Measurements from ENCODE around the gene SDCBP2.

The SDCBP2 gene

DNA sequence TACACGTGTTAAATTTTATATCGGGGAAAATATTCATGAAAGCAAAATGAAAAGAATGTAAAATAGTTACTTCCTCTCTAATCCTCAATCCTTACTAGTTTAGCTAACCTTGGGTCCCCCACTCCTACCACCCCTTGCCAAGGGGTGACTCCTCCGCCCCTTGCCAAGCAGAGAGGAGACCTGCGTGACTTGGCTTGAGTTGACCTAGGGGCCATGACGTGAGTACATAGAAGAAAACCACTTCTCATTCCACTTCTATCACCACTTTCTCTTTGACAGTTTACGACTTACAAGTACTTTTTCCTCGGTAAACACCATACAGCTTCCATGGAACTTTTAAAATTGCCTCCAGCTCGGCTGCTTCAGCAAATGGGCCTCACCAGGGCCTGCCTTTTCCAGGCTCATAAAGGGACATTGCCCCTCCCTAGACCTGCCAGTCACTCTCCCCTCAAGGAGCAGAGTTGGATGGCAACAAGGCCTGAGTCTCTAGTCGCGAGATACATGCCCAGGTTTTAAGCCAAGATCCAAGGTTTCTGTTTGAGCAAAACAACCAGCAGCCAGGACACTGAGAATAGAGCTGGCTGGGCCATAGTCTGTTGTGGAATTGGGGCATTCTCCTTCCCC lies 29.9 kb downstream of the SDCBP2 start:
- H3K4me3 ChIP-seq (ENCODE audit: low read depth, low read length), result no peak overlapping the region

DNA sequence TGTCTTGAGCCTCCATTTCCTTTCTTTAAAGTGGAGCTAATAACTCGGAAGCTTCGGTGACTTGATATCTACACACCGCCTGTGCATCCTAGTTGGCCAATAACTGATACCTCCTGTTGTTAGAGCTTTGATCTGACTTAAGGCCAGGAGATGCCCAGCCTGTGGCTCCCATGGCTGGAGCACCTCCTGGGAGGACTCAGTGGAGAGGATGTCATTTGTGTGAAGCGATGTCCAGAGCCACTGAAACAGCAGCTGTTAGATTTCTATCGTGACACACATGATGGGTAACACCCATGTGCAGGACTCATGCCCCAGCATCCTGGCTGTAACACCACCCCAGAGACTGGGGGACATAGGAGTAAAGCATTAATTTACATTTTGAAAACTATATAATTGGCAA lies 30.8 kb downstream of the SDCBP2 start:
- H3K4me3 ChIP-seq (ENCODE audit: low read depth, low read length), result no peak overlapping the region

DNA sequence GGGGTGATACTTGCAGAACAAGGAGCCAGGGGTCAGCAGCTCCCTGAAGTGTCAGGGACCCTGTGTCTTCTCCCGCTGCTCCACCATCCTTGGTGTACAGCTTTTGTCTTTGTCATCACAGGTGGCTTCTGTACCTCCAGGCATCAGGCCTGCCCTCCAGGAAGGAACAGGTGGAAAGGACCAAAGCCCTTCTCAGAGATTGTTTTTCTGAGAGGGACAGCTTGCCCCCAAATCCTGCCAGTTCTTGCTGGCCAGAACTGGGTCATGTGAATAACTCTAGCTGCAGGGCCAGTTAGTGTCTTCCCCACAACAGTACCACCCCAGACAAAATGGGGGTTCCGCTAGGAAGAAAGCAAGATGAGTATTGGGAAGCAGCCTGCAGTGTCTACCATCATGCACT lies 31.5 kb downstream of the SDCBP2 start:
- no peak overlapping the region for H3K4me3 ChIP-seq (ENCODE audit: low read depth, low read length)

DNA sequence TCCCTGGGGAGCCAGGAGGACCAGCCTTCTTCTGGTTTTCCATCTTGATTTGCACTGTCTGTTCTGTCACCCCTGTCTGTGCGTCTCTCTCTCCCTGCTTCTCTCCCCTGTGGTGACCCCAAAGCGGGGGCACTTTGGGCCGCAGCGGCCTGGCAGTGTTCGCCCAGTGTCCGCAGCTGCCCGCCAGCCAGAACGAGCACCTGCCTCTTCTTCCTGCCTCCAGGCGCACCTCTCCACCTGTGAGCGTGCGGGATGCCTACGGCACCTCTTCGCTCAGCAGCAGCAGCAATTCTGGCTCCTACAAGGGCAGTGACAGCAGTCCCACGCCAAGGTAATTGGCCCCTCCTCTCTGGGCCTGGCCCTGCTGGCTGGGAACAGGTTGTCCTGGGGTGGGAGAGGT lies 32.0 kb downstream of the SDCBP2 start:
- H3K4me3 ChIP-seq (ENCODE audit: low read depth, low read length), result no peak overlapping the region

DNA sequence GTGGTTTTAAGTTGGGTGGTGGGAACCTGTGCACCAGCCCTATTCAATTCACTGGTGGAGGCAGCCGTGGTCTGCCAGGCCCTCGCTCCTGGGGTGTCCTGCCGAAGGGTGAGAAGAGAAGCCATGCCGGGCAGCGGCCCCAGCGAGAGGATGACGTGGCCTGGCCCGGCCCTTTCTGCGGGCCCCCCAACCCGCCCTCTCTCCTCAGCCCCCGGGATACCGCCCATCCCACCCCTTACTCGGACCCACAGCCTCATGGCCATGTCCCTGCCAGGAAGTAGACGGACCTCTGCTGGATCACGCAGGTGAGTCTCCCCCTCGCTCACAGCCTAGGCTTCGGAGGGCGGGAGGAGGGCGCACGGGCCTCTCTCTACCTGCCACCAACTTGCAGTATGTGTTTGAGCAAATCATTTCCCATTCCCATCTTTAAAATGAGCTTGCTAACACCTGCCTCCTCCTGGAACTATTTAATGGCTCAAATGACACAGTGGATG lies 32.8 kb downstream of the SDCBP2 start:
- no peak overlapping the region for H3K4me3 ChIP-seq (ENCODE audit: low read depth, low read length)

DNA sequence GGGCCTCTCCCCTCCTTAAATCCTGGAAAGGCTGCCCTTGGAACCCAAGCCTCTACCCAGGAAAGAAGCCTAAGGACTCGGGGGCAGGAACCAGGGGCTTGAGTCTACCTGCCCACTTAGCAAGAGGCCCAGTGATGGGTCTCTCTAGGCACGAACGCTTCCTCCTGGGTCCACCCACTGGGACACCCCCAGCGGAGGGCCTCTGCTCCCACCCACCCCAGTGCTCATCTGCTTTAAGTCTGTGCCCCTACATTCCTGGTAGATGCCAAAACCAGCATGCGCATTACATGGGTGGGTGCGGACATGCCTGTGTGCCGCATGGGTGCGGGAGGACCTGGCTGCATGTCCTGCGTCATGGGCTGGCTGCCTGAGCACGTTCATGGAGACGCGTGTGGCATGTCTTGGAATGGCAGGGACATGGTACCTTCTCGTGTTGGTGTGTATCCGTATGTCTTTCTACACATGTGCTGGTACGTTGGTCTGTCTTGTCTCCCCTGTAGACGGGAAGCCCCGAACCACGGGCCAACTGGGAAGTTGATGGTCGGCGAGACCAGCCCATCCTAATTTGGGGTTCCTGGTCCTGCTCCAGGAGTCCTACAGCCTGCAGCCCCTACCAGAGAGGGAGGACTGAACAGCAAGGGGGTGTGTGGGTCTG lies 33.5 kb downstream of the SDCBP2 start:
- no peak overlapping the region for H3K4me3 ChIP-seq (ENCODE audit: low read depth, low read length)

DNA sequence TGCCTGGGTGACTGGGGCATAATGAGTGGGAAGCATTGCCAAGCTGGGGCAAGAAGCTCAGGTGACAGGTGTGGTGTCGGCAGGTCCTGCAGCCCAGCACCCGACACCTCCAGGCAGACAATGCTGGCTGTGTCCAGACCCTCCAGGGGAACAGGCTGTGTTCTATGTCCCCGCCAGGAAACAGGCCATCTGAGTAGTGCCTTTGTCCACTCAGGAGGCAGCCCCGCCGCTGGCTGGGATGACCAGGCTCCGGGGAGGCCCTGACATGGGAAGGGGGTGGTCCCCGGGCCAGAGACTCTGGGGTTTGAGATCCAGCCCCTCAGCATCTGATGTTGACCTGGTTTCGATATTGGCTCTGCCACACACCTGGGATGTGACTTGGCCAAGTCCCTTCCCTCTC lies 34.4 kb downstream of the SDCBP2 start:
- H3K4me3 ChIP-seq (ENCODE audit: low read depth, low read length), result no peak overlapping the region

DNA sequence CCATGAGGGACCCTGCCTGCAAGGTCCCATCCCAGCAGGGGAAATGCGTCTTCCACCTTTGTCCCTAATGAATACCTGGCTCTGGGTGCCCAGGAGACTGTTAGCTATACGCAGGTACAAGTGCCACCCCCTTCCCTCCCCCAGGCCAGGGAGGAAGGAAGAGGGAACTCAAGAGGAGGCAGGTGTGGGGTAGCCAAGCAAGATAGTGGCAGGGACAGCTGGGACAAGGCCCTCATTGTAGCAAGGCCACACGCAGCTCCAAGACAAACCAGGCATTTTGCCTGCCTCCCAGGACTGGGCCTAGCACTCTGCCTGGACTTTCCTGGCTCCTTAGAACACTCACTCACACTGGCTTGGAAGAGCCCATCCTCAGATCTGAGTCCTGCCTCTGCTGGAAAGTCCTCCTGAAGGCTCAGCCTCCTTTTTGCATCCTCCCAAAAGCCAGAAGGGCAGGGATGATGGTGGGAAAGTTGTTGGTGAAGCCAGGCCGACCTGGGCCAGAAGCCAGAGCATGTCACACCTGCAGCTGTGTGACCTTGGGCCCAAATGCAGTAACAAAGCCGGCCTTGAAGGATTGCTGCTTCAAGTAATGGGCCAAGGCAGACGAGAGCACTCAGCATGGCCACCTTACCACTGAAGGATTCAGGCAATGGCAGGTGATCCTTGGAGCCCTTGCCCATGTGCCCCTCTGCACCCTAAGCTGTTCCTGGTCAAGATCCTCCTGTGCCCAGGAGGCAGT lies 35.1 kb downstream of the SDCBP2 start:
- H3K4me3 ChIP-seq (ENCODE audit: low read depth, low read length), result no peak overlapping the region

DNA sequence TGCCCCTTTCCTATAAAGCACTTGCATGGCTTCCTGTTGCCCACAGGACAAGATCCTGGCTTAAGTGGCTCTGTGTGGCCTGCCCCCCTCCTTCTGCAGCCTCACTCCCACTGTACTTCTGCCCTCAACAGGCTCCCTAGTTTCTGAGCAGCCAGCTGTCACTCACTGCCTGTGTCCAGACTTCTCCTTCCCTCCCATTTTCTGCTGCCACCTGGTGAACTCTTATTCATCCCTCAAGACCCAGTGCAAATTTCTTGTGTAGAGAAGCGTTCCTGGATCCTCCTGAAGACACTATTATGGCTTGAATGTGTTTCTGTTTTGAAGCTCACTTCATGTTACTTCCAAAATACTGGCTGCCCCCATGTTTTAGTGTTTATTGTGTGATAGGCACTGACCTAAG lies 36.3 kb downstream of the SDCBP2 start:
- H3K4me3 ChIP-seq (ENCODE audit: low read depth, low read length), result no peak overlapping the region

DNA sequence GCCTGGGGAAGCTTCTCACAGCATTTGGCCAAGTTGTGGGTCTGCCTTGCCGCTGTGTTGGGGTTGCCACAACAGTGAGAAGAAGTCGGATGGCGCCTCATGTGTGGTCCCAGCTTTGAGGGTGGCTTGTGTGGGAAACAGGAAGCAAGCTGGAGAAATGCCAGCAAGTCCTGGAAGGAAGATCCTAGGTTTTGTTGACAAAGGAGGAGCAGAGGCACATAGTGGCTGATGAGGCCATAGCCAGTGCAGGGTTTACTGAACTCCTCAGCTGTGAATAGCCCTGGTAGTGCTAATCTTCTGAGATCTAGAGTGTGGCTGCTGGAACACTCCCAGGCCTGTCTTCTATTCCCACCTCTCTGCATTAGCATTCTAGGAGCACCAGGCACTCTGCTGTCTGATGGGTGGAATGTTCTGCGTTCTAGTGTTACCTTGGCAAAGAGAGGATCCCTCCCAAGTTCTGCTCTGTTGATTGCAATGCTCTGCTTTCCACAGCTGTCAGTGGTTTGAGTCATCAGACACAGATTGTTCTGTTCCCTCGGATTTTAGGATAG lies 37.7 kb downstream of the SDCBP2 start:
- H3K4me3 ChIP-seq (ENCODE audit: low read depth, low read length), result no peak overlapping the region

DNA sequence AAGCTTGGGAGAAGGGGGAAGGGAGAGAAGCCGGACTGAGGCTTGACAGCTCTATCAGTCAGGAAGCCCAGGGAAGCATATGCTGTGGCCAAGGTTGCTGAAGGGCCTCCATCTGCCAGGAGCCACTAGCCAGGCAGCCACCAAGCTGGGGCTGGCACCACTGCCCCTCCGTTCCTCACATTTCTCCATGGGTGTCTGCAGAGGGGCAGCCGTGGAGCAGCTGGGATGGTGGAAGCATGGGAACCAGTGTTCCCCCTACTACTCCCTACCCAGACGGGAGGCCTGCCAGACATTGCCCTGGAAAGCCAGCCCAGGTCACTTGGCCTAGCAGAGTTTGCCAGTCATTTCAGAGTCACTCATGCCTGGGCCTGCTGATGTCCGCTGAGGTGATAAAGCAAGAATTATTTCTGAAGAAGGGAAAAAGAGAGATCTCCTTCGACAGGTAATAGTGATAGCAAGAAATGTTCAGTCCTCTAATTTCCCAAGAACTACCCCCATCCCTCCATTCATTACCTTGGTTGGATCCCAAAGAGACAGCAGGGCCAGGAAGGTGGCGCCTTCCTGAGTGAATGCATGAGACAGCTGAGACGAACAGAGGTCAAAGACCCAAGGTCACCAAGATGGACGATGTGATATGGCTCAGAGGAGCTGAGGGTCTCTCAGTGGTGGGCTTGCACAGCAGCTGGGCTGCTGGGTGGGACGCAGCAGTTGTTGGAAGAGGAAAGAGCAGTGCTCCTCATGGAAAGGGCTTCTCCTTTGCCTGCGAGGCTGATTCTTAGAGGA lies 41.0 kb downstream of the SDCBP2 start:
- H3K4me3 ChIP-seq (ENCODE audit: low read depth, low read length), result no peak overlapping the region

DNA sequence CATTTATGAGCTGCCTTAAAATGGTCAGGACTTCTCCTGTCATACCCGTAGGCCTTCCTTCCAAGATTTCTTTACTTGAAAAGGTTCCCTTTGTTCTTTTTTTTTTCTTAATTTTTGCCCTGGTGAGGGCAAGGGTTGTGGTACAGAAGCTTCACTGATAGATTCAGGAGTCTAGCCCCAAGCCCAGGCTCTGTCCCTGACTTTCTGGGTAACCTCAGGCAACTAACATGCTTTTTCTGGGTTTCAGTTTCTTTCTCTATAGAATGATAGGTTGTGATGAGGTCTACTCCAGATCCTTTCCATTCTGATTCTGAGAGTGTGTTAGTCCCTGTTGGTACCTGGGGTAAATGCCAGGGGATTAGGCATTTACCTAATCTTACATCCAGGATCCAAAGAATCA lies 41.6 kb downstream of the SDCBP2 start:
- no peak overlapping the region for H3K4me3 ChIP-seq (ENCODE audit: low read depth, low read length)

DNA sequence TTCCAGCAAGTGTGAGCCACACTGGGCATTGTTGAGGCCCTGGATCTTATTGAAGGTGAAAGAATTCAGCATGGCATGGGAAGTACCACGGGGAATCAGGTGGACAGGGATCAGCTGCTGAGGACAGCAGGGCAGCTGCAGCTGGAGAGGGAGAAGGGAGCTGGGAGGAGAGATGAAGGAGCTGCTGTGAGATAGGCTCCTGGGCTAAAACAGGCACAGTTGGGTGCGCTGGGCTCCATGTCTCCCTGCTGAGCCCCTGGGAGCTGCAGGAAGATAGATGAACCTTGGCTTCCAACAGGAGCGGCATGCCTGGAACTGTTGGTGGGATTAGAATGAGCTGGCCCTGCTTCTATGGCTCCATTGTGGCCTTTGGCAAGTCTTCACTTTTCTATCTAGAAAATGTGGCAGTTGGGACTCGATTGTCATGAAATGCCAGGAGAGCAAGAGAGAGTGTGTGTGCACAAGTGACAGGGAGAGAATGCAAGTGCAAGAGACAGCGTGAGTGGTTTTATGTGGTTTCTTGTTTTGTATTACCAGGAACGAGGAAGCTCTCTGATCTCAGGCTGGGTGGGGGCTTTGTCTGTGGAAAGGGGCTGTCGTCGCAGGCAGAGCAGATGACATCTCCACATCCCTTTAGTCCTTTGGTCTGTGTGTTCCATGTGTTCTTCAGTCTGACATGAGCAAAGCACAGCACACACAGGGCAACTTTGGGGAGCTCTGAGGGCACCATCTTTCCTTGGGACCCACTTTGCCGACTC lies 42.5 kb downstream of the SDCBP2 start:
- H3K4me3 ChIP-seq (ENCODE audit: low read depth, low read length), result no peak overlapping the region

DNA sequence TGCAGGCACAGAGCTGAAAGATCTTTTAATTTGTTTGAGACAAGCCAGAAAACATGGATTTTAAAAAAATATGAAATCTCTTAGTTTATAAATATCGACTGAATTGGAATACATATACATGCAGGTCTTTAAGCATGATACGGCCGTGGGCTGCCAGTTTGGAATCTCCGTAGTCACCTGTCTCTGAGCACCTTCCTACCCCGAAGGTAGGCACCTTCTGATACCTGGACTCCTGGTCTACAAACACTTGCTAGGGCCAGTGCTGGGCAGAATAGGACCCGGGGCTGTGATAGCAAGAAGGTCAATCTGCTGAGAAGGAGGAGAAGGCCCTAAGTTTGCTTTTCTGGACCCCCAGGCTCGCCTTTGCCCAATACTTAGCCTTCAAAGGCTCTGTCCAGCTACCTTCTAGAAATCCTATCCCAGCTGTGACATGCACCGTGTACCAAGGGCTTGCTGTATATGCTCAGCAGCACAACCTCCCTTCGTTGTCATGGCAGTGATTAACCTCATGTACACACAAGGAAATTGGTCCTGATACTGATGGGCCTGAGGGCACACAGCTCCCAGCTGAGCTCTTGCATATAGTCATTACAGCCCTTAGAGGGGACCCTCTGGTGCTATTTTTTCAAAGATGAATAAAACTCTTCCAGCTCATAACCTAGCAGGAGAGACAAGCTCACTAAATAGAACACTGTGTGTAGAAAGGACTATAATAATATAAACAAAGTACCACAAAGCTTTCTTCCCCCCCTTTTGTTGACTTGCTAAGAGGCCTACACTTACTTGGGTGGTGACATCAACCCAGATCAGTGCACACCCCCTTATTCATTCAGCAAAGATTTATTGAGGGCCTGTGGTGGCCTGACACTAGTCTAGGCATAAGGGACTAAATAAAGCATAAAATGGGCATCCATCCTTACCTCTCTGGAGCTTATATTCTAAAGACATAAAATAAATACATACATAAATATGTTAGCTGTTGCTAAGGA lies 45.1 kb downstream of the SDCBP2 start:
- H3K4me3 ChIP-seq (ENCODE audit: low read depth, low read length), result no peak overlapping the region

DNA sequence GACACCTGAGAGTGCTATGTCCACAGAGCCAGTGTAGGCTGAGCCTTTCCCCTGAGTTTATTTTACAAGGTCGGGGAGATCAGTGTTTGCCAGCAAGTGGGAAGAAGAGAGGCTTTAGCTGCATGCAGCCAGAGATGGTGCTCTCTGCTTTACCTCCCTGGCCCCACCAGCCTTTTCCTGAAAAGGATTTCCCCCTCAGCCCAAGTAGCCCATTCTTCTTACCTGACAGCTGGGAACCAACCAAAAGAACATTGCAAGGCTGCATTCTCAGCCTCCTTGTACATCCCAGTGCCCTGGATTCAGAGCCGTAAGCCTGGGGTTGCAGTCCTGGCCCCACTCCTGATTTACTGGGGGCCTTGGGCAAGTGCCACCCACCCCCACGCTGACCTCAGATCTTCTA lies 46.0 kb downstream of the SDCBP2 start:
- H3K4me3 ChIP-seq (ENCODE audit: low read depth, low read length), result no peak overlapping the region

DNA sequence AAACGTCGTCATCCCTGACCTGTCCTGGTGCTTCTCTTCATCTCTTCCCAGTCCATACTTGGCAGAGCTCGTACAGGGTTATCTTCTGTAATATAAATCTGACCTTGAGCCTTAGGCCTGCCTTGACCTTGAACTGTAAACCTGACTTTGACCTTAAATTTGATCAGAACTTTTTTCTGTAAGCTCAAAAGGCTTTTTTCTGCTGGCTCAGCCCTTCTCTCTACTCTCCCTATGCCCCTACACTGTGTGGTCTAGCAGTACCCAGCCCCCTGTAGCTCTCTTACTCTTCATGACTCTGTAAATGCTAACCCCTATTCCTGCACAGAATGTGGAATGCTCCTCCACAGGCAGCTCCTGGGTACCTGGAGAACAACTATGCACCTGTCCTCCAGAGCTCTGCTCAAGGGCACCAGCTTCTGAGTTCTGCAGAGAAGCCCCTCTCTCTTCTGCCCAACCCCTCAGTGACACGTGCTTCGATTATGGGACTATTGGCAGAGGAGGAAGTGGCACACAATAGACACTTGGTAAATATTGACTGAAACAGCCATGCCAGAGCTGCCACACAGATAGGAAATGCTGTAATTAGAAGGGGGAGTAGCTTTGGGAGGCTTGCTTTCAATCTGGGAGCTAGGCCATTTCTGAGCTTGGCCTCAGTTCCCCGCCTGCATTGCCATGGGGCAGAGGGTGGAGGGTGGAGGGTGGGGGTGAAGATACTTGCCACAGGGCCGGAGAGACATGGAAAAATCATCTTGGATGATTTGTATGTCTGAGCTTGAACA lies 47.5 kb downstream of the SDCBP2 start:
- no peak overlapping the region for H3K4me3 ChIP-seq (ENCODE audit: low read depth, low read length)

DNA sequence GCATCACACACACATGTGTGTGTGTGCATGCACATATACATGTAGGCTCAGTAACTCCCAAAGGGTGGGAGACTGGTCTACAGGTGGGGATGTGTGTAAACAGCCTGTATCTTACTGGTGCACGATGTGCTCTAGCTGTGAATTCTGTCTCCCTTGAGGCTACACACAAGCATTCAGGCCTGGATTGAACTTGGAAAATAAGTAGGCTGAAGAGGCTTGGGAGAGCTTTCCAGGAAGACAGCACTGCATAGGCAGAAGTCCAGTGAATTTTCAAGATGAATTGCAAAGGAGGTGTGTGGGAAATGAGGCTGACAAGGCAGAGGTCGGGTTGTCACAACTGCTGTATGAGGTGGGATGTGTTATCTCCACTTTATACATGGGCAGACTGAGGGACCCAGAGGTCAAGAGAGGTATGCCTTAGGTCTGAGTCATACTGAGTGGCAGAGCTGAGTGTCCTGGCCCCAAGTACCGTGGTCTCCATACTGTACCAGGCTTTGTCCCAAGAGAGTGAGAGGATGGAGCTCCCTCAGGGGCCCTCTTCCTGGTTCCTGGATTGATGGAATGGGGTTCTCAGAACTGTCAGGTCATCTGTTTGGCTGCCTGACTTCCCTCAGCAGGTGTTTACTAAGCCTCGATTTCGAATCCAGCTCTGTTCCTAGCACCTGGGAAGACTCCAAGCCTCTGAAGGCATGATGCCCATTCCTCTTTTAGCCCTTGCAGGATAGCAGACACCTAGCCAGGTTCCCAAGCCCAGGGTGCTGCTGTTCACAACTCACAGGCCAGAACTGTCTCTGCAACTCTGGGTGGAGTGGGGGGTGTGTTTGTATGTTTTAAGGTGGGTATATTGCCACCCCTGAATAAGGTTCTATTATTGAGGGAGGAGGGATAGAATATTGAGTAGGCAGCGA lies 48.5 kb downstream of the SDCBP2 start:
- no peak overlapping the region for H3K4me3 ChIP-seq (ENCODE audit: low read depth, low read length)
